Esophagus muscularis mucosa (tissue), 4 donors: Measurements from ENCODE around the gene NEDD9. TPM values are rescaled to one million over a fixed set of nuclear protein-coding genes. Genes with fewer than 3 reads are reported as not detected.
A peak's percentile ranks its signal among the peaks of the same experiment; 100 is the strongest.

ENCODE experiments used
- DNase-seq: peaks from one replicate; pipeline ENCODE4 v3.0.0-alpha.2; 2017; ENCODE audit errors: extremely low spot score
- H3K27ac ChIP-seq, 4 donors: fragments of 200-600 bp; sonication (generic); replicated peaks in 1 of 4; 1 replicate in 3 of 4; 2 replicates in 1 of 4; pipeline ENCODE4 v1.5.1; 2016 to 2019; ENCODE audit warnings: mild to moderate bottlenecking in 1 of 4
- H3K27me3 ChIP-seq, 4 donors: fragments of 200-600 bp; sonication (generic); one replicate each; pipeline versions ENCODE4 v1.5.1 to v1.6.0; 2016 to 2019
- H3K36me3 ChIP-seq, 4 donors: fragments of 200-600 bp; sonication (generic); one replicate each; pipeline ENCODE4 v1.5.1; 2016 to 2019
- H3K4me1 ChIP-seq, 4 donors: fragments of 200-600 bp; sonication (generic); one replicate each; pipeline ENCODE4 v1.5.1; 2016 to 2019
- H3K4me3 ChIP-seq, 4 donors: fragments of 200-600 bp; sonication (generic); 1 replicate in 2 of 4; 2 replicates in 2 of 4; pipeline ENCODE4 v1.5.1; 2016 to 2019; ENCODE audit warnings: mild to moderate bottlenecking in 4 of 4, moderate library complexity in 1 of 4
- H3K9me3 ChIP-seq, 4 donors: fragments of 200-600 bp; sonication (generic); 1 replicate in 3 of 4; 2 replicates in 1 of 4; pipeline ENCODE4 v1.5.1; 2016 to 2019
- EP300 ChIP-seq: sonication (generic); formaldehyde crosslinking; IDR thresholded peaks from one replicate; pipeline ENCODE4 v1.6.1; 2017; ENCODE audit warnings: antibody characterized with exemption
- POLR2A ChIP-seq: fragments of 450-650 bp; IDR thresholded peaks from one replicate; pipeline ENCODE4 v1.6.1; 2017; ENCODE audit warnings: antibody characterized with exemption, moderate library complexity, mild to moderate bottlenecking, low read depth
- POLR2AphosphoS5 ChIP-seq, 2 donors: sonication (generic); formaldehyde crosslinking; IDR thresholded peaks; one replicate each; pipeline ENCODE4 v1.6.1; 2017; ENCODE audit warnings: antibody characterized with exemption in 2 of 2
- WGBS: methylation state at CpG from one replicate; pipeline ENCODE4 v1.1.5; 2018; 5-methylcytosine and 5-hydroxymethylcytosine counted together
- intact Hi-C: fragments of 100-400 bp; cut with DNase I; formaldehyde crosslinking; loops from one replicate; pipeline ENCODE4 v1.15.1; 2023
- total RNA-seq, 4 donors: library from RNA; depleted of rRNA; stranded (reverse); fragments of >200 nt; gene quantifications; one replicate each; pipeline versions ENCODE4 v1.1.0 to v1.2.1, GENCODE V29; 2016
- TF ChIP-seq, protein P1 (sequence below), 3 experiments: fragments of 200-600 bp in 2 of 3; fragments of 450-650 bp in 1 of 3; sonication (generic) in 2 of 3; IDR thresholded peaks; one replicate each; pipeline ENCODE4 v1.5.1; 2017 to 2019; ENCODE audit warnings: antibody characterized with exemption in 3 of 3, mild to moderate bottlenecking in 2 of 3, moderate library complexity in 1 of 3

NEDD9 gene
- total RNA-seq, 4 donors from 2014 or later: 18.3 to 47.2 (median 32.9) TPM

- WGBS: 11% methylated on average over 6 of the region's 6 CpGs
- Histone ChIP-seq H3K27me3 (no peaks in the 10 kb centered on the region), H3K9me3 (no peaks in the 10 kb centered on the region), H3K36me3 (no peaks in the 10 kb centered on the region), H3K27ac (peak overlapping the region; percentile 85 to 89 (median 88)), H3K4me1 (peaks cover 0 to 31% (median 25%) of the 10 kb centered on the region in 4 donors), H3K4me3 (peak overlapping the region; percentile 59 to 77 (median 72))
- TF ChIP-seq, protein P1, sequence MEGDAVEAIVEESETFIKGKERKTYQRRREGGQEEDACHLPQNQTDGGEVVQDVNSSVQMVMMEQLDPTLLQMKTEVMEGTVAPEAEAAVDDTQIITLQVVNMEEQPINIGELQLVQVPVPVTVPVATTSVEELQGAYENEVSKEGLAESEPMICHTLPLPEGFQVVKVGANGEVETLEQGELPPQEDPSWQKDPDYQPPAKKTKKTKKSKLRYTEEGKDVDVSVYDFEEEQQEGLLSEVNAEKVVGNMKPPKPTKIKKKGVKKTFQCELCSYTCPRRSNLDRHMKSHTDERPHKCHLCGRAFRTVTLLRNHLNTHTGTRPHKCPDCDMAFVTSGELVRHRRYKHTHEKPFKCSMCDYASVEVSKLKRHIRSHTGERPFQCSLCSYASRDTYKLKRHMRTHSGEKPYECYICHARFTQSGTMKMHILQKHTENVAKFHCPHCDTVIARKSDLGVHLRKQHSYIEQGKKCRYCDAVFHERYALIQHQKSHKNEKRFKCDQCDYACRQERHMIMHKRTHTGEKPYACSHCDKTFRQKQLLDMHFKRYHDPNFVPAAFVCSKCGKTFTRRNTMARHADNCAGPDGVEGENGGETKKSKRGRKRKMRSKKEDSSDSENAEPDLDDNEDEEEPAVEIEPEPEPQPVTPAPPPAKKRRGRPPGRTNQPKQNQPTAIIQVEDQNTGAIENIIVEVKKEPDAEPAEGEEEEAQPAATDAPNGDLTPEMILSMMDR (IDR thresholded peaks at IDR 0.05): no peak
- TF ChIP-seq EP300: no peak
- no peak for TF ChIP-seq POLR2A
- TF ChIP-seq POLR2AphosphoS5 (IDR thresholded peaks at IDR 0.05): no peak
- no peak for DNase-seq
- intact Hi-C loops: no loop called here
Observed at GRCh38 chr6:11231564-11232192, 790 bp downstream of the NEDD9 start.

DNA sequence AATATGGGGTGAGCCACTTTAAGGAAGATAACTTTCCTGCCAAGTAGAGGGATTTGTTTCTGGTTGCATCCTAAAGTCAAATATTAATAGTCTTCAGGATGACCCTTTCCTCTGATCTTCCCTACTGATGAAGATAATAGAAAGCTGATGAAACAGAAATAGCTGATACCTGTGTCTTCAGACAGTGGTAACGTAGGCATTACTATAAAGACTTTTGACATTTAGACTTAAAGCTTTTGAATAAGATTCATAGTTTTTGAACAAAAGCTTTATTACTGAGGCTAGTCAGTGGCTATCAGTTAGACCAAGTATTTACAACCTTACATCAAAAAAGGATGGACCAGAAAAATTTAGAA, 1.4 kb downstream of the NEDD9 start:
- peak overlapping the region; percentile 85 to 89 (median 88) for H3K27ac ChIP-seq
- no peaks in the 10 kb centered on the region for H3K27me3 ChIP-seq
- H3K4me3 ChIP-seq: peak overlapping the region; percentile 59 to 77 (median 72)
- H3K9me3 ChIP-seq: no peaks in the 10 kb centered on the region
- H3K36me3 ChIP-seq: no peaks in the 10 kb centered on the region
- WGBS: 50% methylated on average over 1 of the region's 1 CpG
- peaks cover 0 to 25% (median 19%) of the 10 kb centered on the region in 4 donors for H3K4me1 ChIP-seq
- TF ChIP-seq POLR2A (no peak), POLR2AphosphoS5 (IDR thresholded peaks at IDR 0.05) (no peak)
- no peak for DNase-seq
- intact Hi-C loops: no loop called here

- WGBS: 72% methylated on average over 9 of the region's 9 CpGs
- Histone ChIP-seq H3K36me3 (no peaks in the 10 kb centered on the region), H3K4me3 (peak overlapping the region; percentile 59 to 77 (median 72)), H3K27me3 (no peaks in the 10 kb centered on the region), H3K4me1 (peaks cover 0 to 25% (median 19%) of the 10 kb centered on the region in 4 donors), H3K9me3 (no peaks in the 10 kb centered on the region), H3K27ac (peak overlapping the region; percentile 85 to 89 (median 88))
- TF ChIP-seq, protein P1 (IDR thresholded peaks at IDR 0.05): no peak
- no peak for TF ChIP-seq POLR2A
- TF ChIP-seq POLR2AphosphoS5 (IDR thresholded peaks at IDR 0.05): peak in 1 of 2 donors; percentile 13
- TF ChIP-seq EP300: no peak
- intact Hi-C loops: no loop called here
- no peak for DNase-seq
Observed at GRCh38 chr6:11230158-11231107, 2.0 kb downstream of the NEDD9 start.

DNA sequence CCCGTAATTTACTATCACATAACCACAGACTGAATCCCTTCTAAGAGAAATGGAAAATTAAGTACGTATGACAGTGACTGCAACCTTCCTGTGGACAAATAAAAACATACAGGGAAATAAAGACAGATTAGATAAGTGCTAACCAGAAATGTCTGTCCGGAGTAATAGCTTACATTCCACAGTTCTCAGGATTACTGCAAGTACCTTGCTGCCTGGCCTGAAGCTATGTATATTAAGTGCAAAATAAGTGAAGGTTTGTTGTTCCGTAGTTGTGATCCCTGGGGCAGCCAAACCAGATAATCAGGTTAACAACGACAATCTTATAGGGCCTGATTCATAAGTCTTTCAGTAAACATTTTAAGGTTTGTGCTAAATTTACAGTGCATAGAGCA, 2.8 kb downstream of the NEDD9 start:
- Histone ChIP-seq H3K4me3 (peak overlapping the region; percentile 59 to 77 (median 72)), H3K27me3 (no peaks in the 10 kb centered on the region), H3K36me3 (no peaks in the 10 kb centered on the region), H3K4me1 (peaks cover 0 to 25% (median 20%) of the 10 kb centered on the region in 4 donors), H3K9me3 (no peaks in the 10 kb centered on the region), H3K27ac (peak overlapping the region; percentile 85 to 89 (median 88))
- no peak for TF ChIP-seq POLR2AphosphoS5 (IDR thresholded peaks at IDR 0.05)
- TF ChIP-seq POLR2A: no peak
- TF ChIP-seq, protein P1 (IDR thresholded peaks at IDR 0.05): no peak
- TF ChIP-seq EP300: no peak
- WGBS: 79% methylated on average over 5 of the region's 5 CpGs
- DNase-seq: no peak
- intact Hi-C loops: no loop called here
